HepG2 (cell line): ENCODE measurements around the gene AADAT. TPM values are rescaled to one million over a fixed set of nuclear protein-coding genes. Genes with fewer than 3 reads are reported as not detected.
A peak's percentile ranks its signal among the peaks of the same experiment; 100 is the strongest.

Experiments
- HNF1A ChIP-seq, 2 experiments: sonication (generic) in 1 of 2; formaldehyde crosslinking in 1 of 2; IDR thresholded peaks; 2 replicates each; pipeline versions ENCODE4 v1.4.0 to v1.6.1; 2016 to 2020; ENCODE audit warnings: borderline replicate concordance in 1 of 2, low read depth in 1 of 2, mild to moderate bottlenecking in 1 of 2, missing genetic modification reagents in 1 of 2
- HOXA9 ChIP-seq: sonication (generic); formaldehyde crosslinking; IDR thresholded peaks from 2 replicates; pipeline ENCODE4 v1.8.1; 2022; ENCODE audit warnings: missing genetic modification reagents, mild to moderate bottlenecking, moderate library complexity, borderline replicate concordance
- KLF16 ChIP-seq, 2 experiments: sonication (generic) in 1 of 2; formaldehyde crosslinking in 1 of 2; IDR thresholded peaks; 2 replicates each; pipeline versions ENCODE4 v1.6.1 to v1.8.0; 2016 to 2023; ENCODE audit warnings: missing genetic modification reagents in 2 of 2, missing compliant biosample characterization in 1 of 2
- MXD1 ChIP-seq: sonication (generic); formaldehyde crosslinking; IDR thresholded peaks from 2 replicates; pipeline ENCODE4 v1.4.0; 2020; ENCODE audit warnings: mild to moderate bottlenecking, missing genetic modification reagents
- ZFP36L2 ChIP-seq: sonication (generic); formaldehyde crosslinking; IDR thresholded peaks from 2 replicates; pipeline ENCODE4 v1.4.0; 2020; ENCODE audit warnings: missing genetic modification reagents
- ZFP41 ChIP-seq: sonication (generic); formaldehyde crosslinking; IDR thresholded peaks from 2 replicates; pipeline ENCODE4 v1.4.0; 2020; ENCODE audit warnings: mild to moderate bottlenecking, missing genetic modification reagents, borderline replicate concordance
- ZNF17 ChIP-seq: sonication (generic); formaldehyde crosslinking; IDR thresholded peaks from 2 replicates; pipeline ENCODE4 v1.5.0; 2020; ENCODE audit warnings: mild to moderate bottlenecking, missing genetic modification reagents
- ZNF333 ChIP-seq: sonication (generic); formaldehyde crosslinking; IDR thresholded peaks from 2 replicates; pipeline ENCODE4 v1.4.0; 2020; ENCODE audit warnings: mild to moderate bottlenecking, missing genetic modification reagents, borderline replicate concordance
- ZNF589 ChIP-seq: sonication (generic); formaldehyde crosslinking; conservative IDR thresholded peaks from 2 replicates; pipeline ENCODE4 v1.8.0; 2022; ENCODE audit warnings: mild to moderate bottlenecking, moderate library complexity, missing genetic modification reagents
- ZNF883 ChIP-seq: sonication (generic); formaldehyde crosslinking; IDR thresholded peaks from 2 replicates; pipeline ENCODE4 v1.5.1; 2020; ENCODE audit warnings: mild to moderate bottlenecking, missing genetic modification reagents; ENCODE audit errors: not compliant biosample characterization
- polyA plus RNA-seq, 8 experiments: library from polyadenylated mRNA; depleted of rRNA in 3 of 8; stranded (reverse) in 7 of 8; unstranded in 1 of 8; fragments of >200 nt; fragmentation: Illumina TruSeq in 4 of 8; extraction: Trizol in 4 of 8; gene quantifications; 2 replicates each; pipeline versions ENCODE4 v1.2.1 to v1.2.3, GENCODE V29; 2011 to 2016; ENCODE audit warnings: low read depth in 4 of 8, missing spikeins in 1 of 8, mixed read lengths in 1 of 8; ENCODE audit not compliant: insufficient read depth in 1 of 8
- total RNA-seq, 5 experiments: library from RNA; depleted of rRNA; stranded (reverse); fragments of >200 nt; fragmentation: Illumina TruSeq; extraction: Trizol; gene quantifications; 2 replicates each; pipeline ENCODE4 v1.2.3, GENCODE V29; 2016; ENCODE audit warnings: low read depth in 1 of 5
- TF ChIP-seq, protein P1 (sequence below): sonication (generic); formaldehyde crosslinking; IDR thresholded peaks from 2 replicates; pipeline ENCODE4 v1.4.0; 2020; ENCODE audit warnings: missing genetic modification reagents
- TF ChIP-seq, protein P2 (sequence below): sonication (generic); formaldehyde crosslinking; IDR thresholded peaks from 2 replicates; pipeline ENCODE4 v1.4.0; 2020; ENCODE audit warnings: missing genetic modification reagents
- TF ChIP-seq, protein P3 (sequence below): sonication (generic); formaldehyde crosslinking; IDR thresholded peaks from 2 replicates; pipeline ENCODE4 v1.4.0; 2020; ENCODE audit warnings: mild to moderate bottlenecking, missing genetic modification reagents

Gene AADAT
- total and polyA plus RNA-seq, 2 of the 13 experiments (the other 11 are each of a cell fraction or from before 2014, with no cell fraction given) = 6.1 to 9.1 TPM

DNA sequence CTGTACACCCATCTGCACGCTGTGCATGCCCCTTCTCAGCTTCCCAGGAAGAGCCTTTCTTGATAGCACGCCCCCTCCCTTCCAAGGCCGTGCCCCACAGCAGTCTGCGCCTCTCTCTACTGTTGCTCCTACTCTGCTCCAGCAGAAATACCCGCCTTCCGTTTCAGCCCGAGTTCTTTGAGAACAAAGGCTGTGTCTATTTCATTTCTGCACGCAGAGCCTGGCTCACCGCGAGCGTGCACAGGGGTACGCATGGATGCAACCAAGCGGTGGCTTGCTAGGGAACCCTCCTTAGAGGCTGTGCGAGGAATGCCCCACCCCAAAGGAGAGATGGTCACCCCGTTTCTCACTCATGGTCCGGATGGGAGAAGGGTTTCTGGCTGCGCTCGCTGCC is 485 bp downstream of the AADAT start (continued):
- TF ChIP-seq ZNF589 (CRISPR knock-in tag) = peak; percentile 68; the same call in 1 of the 2 replicates
- TF ChIP-seq, protein P1, sequence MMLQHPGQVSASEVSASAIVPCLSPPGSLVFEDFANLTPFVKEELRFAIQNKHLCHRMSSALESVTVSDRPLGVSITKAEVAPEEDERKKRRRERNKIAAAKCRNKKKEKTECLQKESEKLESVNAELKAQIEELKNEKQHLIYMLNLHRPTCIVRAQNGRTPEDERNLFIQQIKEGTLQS (CRISPR knock-in tag) = no peak
- peak; percentile 69; the same call in 1 of the 2 replicates for TF ChIP-seq HOXA9 (CRISPR knock-in tag)
- 0 out of 2 replicates have a peak, but pooled peaks have one; percentile 12 for TF ChIP-seq ZNF333
- peak; percentile 20; the same call in 1 of the 2 replicates for TF ChIP-seq MXD1 (CRISPR knock-in tag)
- TF ChIP-seq KLF16 (CRISPR knock-in tag; IDR thresholded peaks at IDR 0.05) = 0 out of 4 replicates have a peak, but pooled peaks of 1 of the 2 experiments have one; percentile 18
- TF ChIP-seq ZFP36L2 (CRISPR knock-in tag) = no peak
- peak; percentile 47; the same call in 1 of the 2 replicates for TF ChIP-seq ZFP41 (CRISPR knock-in tag)
- peak; percentile 11 for TF ChIP-seq ZNF883 (CRISPR knock-in tag)
- no peak for TF ChIP-seq HNF1A (IDR thresholded peaks at IDR 0.05; ENCODE audit: low read depth)
- TF ChIP-seq HNF1A (CRISPR knock-in tag; IDR thresholded peaks at IDR 0.05; ENCODE audit: borderline replicate concordance) = no peak
- TF ChIP-seq, protein P2, sequence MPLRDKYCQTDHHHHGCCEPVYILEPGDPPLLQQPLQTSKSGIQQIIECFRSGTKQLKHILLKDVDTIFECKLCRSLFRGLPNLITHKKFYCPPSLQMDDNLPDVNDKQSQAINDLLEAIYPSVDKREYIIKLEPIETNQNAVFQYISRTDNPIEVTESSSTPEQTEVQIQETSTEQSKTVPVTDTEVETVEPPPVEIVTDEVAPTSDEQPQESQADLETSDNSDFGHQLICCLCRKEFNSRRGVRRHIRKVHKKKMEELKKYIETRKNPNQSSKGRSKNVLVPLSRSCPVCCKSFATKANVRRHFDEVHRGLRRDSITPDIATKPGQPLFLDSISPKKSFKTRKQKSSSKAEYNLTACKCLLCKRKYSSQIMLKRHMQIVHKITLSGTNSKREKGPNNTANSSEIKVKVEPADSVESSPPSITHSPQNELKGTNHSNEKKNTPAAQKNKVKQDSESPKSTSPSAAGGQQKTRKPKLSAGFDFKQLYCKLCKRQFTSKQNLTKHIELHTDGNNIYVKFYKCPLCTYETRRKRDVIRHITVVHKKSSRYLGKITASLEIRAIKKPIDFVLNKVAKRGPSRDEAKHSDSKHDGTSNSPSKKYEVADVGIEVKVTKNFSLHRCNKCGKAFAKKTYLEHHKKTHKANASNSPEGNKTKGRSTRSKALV (CRISPR knock-in tag) = 0 out of 2 replicates have a peak, but pooled peaks have one; percentile 16
- TF ChIP-seq ZNF17 (CRISPR knock-in tag) = no peak
- TF ChIP-seq, protein P3, sequence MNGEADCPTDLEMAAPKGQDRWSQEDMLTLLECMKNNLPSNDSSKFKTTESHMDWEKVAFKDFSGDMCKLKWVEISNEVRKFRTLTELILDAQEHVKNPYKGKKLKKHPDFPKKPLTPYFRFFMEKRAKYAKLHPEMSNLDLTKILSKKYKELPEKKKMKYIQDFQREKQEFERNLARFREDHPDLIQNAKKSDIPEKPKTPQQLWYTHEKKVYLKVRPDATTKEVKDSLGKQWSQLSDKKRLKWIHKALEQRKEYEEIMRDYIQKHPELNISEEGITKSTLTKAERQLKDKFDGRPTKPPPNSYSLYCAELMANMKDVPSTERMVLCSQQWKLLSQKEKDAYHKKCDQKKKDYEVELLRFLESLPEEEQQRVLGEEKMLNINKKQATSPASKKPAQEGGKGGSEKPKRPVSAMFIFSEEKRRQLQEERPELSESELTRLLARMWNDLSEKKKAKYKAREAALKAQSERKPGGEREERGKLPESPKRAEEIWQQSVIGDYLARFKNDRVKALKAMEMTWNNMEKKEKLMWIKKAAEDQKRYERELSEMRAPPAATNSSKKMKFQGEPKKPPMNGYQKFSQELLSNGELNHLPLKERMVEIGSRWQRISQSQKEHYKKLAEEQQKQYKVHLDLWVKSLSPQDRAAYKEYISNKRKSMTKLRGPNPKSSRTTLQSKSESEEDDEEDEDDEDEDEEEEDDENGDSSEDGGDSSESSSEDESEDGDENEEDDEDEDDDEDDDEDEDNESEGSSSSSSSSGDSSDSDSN (CRISPR knock-in tag) = no peak
